Measurements from ENCODE around the gene CRYAA.
"Not testable (repeated sequence)": the region's sequence is repeated elsewhere in the genome, so short reads cannot be mapped to it uniquely, and the experiment has no call there.

DNA sequence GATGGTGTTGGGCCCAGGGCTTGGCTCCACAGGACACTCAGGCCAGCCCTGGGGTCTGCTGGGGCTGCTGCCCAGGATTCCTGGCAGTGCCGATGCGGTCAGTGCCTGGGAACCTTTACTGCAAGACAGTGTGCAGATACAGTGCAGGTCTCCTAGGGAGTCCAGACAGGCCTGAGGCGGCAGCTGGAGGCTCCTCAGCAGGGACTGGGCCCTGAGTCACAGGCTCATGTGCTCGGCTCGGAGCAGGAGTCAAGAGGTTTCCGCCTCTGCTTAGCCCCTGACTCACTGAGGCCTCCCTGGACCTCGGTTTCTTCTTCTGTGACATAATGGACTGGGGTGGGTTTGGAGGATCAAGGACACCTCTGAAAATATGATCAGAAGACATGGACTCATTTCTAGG is 18.5 kb downstream of the CRYAA start:
- TF ChIP-seq, protein P1, sequence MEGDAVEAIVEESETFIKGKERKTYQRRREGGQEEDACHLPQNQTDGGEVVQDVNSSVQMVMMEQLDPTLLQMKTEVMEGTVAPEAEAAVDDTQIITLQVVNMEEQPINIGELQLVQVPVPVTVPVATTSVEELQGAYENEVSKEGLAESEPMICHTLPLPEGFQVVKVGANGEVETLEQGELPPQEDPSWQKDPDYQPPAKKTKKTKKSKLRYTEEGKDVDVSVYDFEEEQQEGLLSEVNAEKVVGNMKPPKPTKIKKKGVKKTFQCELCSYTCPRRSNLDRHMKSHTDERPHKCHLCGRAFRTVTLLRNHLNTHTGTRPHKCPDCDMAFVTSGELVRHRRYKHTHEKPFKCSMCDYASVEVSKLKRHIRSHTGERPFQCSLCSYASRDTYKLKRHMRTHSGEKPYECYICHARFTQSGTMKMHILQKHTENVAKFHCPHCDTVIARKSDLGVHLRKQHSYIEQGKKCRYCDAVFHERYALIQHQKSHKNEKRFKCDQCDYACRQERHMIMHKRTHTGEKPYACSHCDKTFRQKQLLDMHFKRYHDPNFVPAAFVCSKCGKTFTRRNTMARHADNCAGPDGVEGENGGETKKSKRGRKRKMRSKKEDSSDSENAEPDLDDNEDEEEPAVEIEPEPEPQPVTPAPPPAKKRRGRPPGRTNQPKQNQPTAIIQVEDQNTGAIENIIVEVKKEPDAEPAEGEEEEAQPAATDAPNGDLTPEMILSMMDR (IDR thresholded peaks at IDR 0.05; ENCODE audit: low read depth, low read length, poor library complexity, severe bottlenecking): not testable (repeated sequence)
- not testable (repeated sequence) for TF ChIP-seq EZH2phosphoT487 (IDR thresholded peaks at IDR 0.05; ENCODE audit: borderline replicate concordance, low read length)

Measured in DOHH2 (cell line).